Tibial artery (tissue), 4 donors: Measurements from ENCODE around the gene CCDC200.
"Not testable (repeated sequence)": the region's sequence is repeated elsewhere in the genome, so short reads cannot be mapped to it uniquely, and the experiment has no call there.

ENCODE experiments used
- DNase-seq, 2 donors: peaks; one replicate each; pipeline ENCODE4 v3.0.0-alpha.2; 2019
- H3K27ac ChIP-seq, 2 donors: fragments of 200-600 bp; sonication (generic) in 1 of 2; 1 replicate in 1 of 2; 2 replicates in 1 of 2; pipeline ENCODE4 v1.5.1; 2018 to 2019; ENCODE audit warnings: mild to moderate bottlenecking in 1 of 2
- H3K27me3 ChIP-seq, 2 donors: fragments of 200-600 bp; sonication (generic) in 1 of 2; one replicate each; pipeline versions ENCODE4 v1.5.1 to v1.6.0; 2016 to 2019
- H3K36me3 ChIP-seq, 3 donors: fragments of 200-600 bp; sonication (generic) in 2 of 3; one replicate each; pipeline ENCODE4 v1.5.1; 2016 to 2019; ENCODE audit warnings: mild to moderate bottlenecking in 2 of 3
- H3K4me1 ChIP-seq, 4 donors: fragments of 200-600 bp; sonication (generic) in 2 of 4; 1 replicate in 3 of 4; 2 replicates in 1 of 4; pipeline ENCODE4 v1.5.1; 2016 to 2019
- H3K4me3 ChIP-seq, 2 donors: fragments of 200-600 bp; sonication (generic) in 1 of 2; 1 replicate in 1 of 2; 2 replicates in 1 of 2; pipeline ENCODE4 v1.5.1; 2018 to 2019; ENCODE audit warnings: mild to moderate bottlenecking in 2 of 2
- H3K9me3 ChIP-seq, 3 donors: fragments of 200-600 bp; sonication (generic) in 1 of 3; one replicate each; pipeline ENCODE4 v1.5.1; 2016 to 2019
- CTCF ChIP-seq, 2 experiments: fragments of 200-600 bp in 1 of 2; fragments of 450-650 bp in 1 of 2; IDR thresholded peaks; one replicate each; pipeline ENCODE4 v1.5.1; 2017 to 2019; ENCODE audit warnings: antibody characterized with exemption in 2 of 2, mild to moderate bottlenecking in 1 of 2, moderate library complexity in 1 of 2
- intact Hi-C: fragments of 100-400 bp; cut with DNase I; formaldehyde crosslinking; loops from one replicate; pipeline ENCODE4 v1.15.0; 2023; ENCODE audit warnings: low total_unique reads

CCDC200 gene

GRCh38 chr17:43200127-43200526 is 28.3 kb downstream of the CCDC200 start:
- TF ChIP-seq CTCF (IDR thresholded peaks at IDR 0.05), result no peak
- no peak for DNase-seq
- Histone ChIP-seq H3K4me1 (no peaks in the 10 kb centered on the region), H3K36me3 (peaks cover 97 to 100% (median 100%) of the 10 kb centered on the region in 3 donors), H3K27me3 (no peaks in the 10 kb centered on the region), H3K27ac (no peak overlapping the region), H3K4me3 (no peak overlapping the region), H3K9me3 (no peaks in the 10 kb centered on the region)
- intact Hi-C loops, result no loop called here

GRCh38 chr17:43199633-43200032 is 28.8 kb downstream of the CCDC200 start:
- no peak for TF ChIP-seq CTCF (IDR thresholded peaks at IDR 0.05)
- intact Hi-C loops, result no loop called here

DNA sequence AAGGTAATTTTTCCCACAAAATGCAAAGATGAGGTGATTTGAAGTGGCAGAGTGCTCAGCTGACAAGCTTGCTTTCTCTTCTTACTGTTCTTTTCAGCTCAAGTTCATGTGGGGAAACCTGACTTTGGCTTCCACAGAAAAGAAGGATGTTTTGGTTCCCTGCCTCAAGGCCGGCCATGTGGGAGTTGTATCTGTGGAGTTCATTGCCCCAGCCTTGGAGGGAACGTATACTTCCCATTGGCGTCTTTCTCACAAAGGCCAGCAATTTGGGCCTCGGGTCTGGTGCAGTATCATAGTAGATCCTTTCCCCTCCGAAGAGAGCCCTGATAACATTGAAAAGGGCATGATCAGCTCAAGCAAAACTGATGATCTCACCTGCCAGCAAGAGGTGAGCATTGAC is 35.2 kb downstream of the CCDC200 start:
- Histone ChIP-seq H3K4me1 (no peaks in the 10 kb centered on the region), H3K4me3 (no peak overlapping the region), H3K27ac (no peak overlapping the region), H3K9me3 (no peaks in the 10 kb centered on the region), H3K36me3 (peaks cover 100% of the 10 kb centered on the region in 3 donors), H3K27me3 (no peaks in the 10 kb centered on the region)
- no peak for DNase-seq
- intact Hi-C loops, result no loop called here
- no peak for TF ChIP-seq CTCF (IDR thresholded peaks at IDR 0.05)

More at GRCh38 chr17:43199633-43200032, 28.8 kb downstream of the CCDC200 start:
- no peaks in the 10 kb centered on the region for H3K27me3 ChIP-seq
- peaks cover 99 to 100% (median 100%) of the 10 kb centered on the region in 3 donors for H3K36me3 ChIP-seq
- no peak overlapping the region for H3K27ac ChIP-seq
- H3K9me3 ChIP-seq, result no peaks in the 10 kb centered on the region
- H3K4me1 ChIP-seq, result no peaks in the 10 kb centered on the region
- DNase-seq, result no peak
- H3K4me3 ChIP-seq, result no peak overlapping the region

DNA sequence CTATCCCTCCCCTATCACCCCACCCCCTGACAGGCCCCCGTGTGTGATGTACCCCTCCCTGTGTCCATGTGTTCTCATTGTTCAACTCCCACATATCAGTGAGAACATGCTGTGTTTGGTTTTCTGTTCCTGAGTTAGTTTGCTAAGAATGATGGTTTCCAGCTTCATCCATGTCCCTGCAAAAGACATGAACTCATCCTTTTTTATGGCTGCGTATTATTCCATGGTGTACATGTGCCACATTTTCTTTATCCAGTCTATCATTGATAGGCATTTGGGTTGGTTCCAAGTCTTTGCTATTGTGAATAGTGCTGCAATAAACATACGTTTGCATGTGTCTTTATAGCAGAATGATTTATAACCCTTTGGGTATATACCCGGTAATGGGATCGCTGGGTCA is 41.8 kb downstream of the CCDC200 start:
- intact Hi-C loops, H3K4me1 ChIP-seq, DNase-seq, H3K4me3 ChIP-seq, H3K27me3 ChIP-seq, H3K9me3 ChIP-seq, H3K27ac ChIP-seq: not testable (repeated sequence)
- peaks cover 75 to 98% (median 87%) of the 10 kb centered on the region in 3 donors for H3K36me3 ChIP-seq

DNA sequence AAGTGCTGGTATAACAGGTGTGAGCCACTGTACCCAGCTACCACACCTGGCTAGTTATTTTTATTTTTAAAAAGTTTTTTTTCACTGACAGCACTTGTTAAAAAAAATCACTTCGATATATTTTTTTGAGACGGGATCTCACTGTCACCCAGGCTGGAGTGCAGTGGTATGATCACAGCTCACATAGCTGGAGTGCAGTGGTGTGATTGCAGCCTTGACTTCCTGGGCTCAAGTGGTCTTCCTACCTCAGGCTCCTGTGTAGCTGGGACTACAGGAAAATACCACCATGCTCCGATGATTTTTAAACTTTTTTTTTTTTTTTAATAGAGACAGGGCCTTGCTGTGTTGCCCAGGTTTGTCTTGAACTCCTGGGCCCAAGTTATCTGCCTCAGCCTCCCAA is 44.5 kb downstream of the CCDC200 start:
- peaks cover 73 to 98% (median 84%) of the 10 kb centered on the region in 3 donors for H3K36me3 ChIP-seq
- H3K27ac ChIP-seq, result no peak overlapping the region
- DNase-seq, result no peak
- H3K27me3 ChIP-seq, result no peaks in the 10 kb centered on the region
- no peaks in the 10 kb centered on the region for H3K9me3 ChIP-seq
- H3K4me3 ChIP-seq, result no peak overlapping the region
- no peak for TF ChIP-seq CTCF (IDR thresholded peaks at IDR 0.05)
- peaks cover 0 to 4% (median 0%) of the 10 kb centered on the region in 4 donors for H3K4me1 ChIP-seq
- intact Hi-C loops, result no loop called here

DNA sequence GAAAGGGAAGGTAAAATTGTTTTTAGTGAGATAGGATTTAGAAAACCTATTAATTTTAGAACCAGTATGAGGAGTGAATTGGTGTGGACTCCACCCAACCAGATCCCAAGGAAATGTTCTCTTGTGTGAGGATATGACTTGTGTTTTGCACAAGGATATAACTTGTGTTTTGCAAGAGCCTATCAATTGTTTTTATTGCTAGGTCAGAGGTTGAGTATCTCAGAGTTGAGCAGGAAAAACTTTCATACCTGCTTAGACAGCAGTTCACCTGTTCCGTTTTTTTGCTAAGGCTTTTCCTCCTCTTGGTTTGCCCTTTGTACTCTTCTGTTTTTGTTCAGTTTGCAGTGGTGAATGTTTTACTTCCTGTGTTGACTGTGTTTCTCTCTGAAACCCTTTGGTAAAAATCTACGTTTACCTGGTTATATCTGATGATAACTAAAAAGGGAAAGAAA is 52.3 kb downstream of the CCDC200 start:
- Histone ChIP-seq H3K27me3 (no peaks in the 10 kb centered on the region), H3K9me3 (no peaks in the 10 kb centered on the region), H3K27ac (peak overlapping the region; percentile 63 to 98), H3K36me3 (peaks cover 31 to 41% (median 40%) of the 10 kb centered on the region in 3 donors), H3K4me1 (peaks cover 11 to 76% (median 49%) of the 10 kb centered on the region in 4 donors), H3K4me3 (no peak overlapping the region)
- intact Hi-C loops, result no loop called here
- DNase-seq, result no peak
- TF ChIP-seq CTCF (IDR thresholded peaks at IDR 0.05), result no peak
